IPS DF 6.9 (cell line): Measurements from ENCODE around the gene NDUFS7.

Experiments
- DNase-seq: peaks from one replicate; pipeline ENCODE4 v3.0.0-alpha.2; 2013; ENCODE audit warnings: low read depth, low spot score
- H3K27ac ChIP-seq: one replicate; pipeline ENCODE4 v1.5.1; 2013; ENCODE audit warnings: low read length, control low read depth
- H3K27me3 ChIP-seq: 2 replicates; pipeline ENCODE4 v1.6.1; 2013; ENCODE audit warnings: mild to moderate bottlenecking, low read length; ENCODE audit not compliant: control insufficient read depth, insufficient read depth
- H3K36me3 ChIP-seq: 2 replicates; pipeline ENCODE4 v1.6.1; 2013; ENCODE audit warnings: low read length; ENCODE audit not compliant: control insufficient read depth, insufficient read depth
- H3K4me1 ChIP-seq: 2 replicates; pipeline ENCODE4 v1.6.1; 2013; ENCODE audit warnings: low read length; ENCODE audit not compliant: control insufficient read depth, insufficient read depth
- H3K4me3 ChIP-seq: 2 replicates; pipeline ENCODE4 v1.5.1; 2013; ENCODE audit warnings: mild to moderate bottlenecking, low read length
- H3K9me3 ChIP-seq: 2 replicates; pipeline ENCODE4 v1.6.1; 2013; ENCODE audit warnings: low read length, inconsistent platforms; ENCODE audit not compliant: control insufficient read depth, insufficient read depth
- WGBS: extraction: QIAGEN DNeasy Blood & Tissue Kit; methylation state at CpG from one replicate; pipeline ENCODE4 v1.1.7; 2013; ENCODE audit warnings: mixed read lengths, missing lambda C conversion rate; ENCODE audit not compliant: insufficient read length, insufficient coverage; 5-methylcytosine and 5-hydroxymethylcytosine counted together

Gene NDUFS7

DNA sequence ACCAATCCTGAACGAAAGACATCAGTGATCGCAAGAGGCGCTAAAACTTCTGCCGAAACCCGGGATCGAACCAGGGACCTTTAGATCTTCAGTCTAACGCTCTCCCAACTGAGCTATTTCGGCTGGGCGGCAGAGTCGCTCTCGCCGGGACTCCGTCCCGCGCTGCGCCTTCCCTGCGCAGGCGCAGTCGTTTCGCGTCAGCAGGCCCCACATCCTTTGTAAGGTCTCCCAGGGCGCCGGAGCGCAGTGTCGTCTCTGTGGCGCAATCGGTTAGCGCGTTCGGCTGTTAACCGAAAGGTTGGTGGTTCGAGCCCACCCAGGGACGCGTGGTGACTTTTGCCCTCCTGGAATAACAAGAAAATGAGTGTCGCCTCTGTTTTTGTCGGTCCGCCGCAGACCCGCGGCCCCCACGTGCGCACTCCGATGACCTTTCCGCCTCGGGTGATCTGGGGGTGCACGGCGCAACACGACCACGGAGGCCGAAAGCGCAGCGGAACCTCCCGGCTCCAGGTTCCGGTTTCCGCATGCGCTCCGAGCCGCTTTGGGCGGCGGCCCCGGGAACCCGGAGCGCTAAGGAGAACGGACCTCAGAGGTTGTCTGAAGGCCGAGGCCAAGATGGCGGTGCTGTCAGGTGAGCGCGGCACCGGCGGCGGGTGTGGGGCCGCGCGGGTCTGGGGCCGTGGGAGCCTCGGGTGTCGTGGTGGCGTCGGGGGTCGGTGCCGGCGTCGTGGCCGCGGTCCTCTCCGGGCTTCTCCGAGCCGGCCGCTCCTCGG lies at the start of gene NDUFS7:
NDUFS7 (plus strand) TSS at position 596 of the 773 bp plus-strand sequence; CDS start at position 616, 20 bp downstream.
- no CpG with 5 or more reads among the region's 90 CpGs for WGBS
- Histone ChIP-seq H3K9me3 (no peaks in the 10 kb centered on the region), H3K27ac (no peak within 1 kb of the TSS)

GRCh38 chr19:1336079-1336684 lies 47.5 kb upstream of the NDUFS7 start:
- H3K27me3 ChIP-seq = no peaks in the 10 kb centered on the region
- no peaks in the 10 kb centered on the region for H3K36me3 ChIP-seq
- no peaks in the 10 kb centered on the region for H3K4me1 ChIP-seq
- H3K9me3 ChIP-seq = no peaks in the 10 kb centered on the region
- no peak for DNase-seq
- no peak overlapping the region for H3K4me3 ChIP-seq
- no peak overlapping the region for H3K27ac ChIP-seq
- no CpG with 5 or more reads among the region's 22 CpGs for WGBS

More for the DNA sequence above, at the start of gene NDUFS7:
- Histone ChIP-seq H3K4me3 (peak within 1 kb of the TSS; percentile 82), H3K4me1 (no peaks in the 10 kb centered on the region), H3K36me3 (no peaks in the 10 kb centered on the region; the same call in 1 of the 2 replicates), H3K27me3 (no peaks in the 10 kb centered on the region)
- no peak for DNase-seq

GRCh38 chr19:1340681-1341469 lies 42.8 kb upstream of the NDUFS7 start:
- no peak for DNase-seq
- Histone ChIP-seq H3K27me3 (no peaks in the 10 kb centered on the region), H3K9me3 (no peaks in the 10 kb centered on the region), H3K27ac (no peak overlapping the region), H3K4me3 (no peak overlapping the region), H3K36me3 (no peaks in the 10 kb centered on the region), H3K4me1 (no peaks in the 10 kb centered on the region)
- no CpG with 5 or more reads among the region's 28 CpGs for WGBS

- Histone ChIP-seq H3K27ac (no peak overlapping the region), H3K4me3 (no peak overlapping the region), H3K4me1 (no peaks in the 10 kb centered on the region), H3K36me3 (no peaks in the 10 kb centered on the region), H3K9me3 (no peaks in the 10 kb centered on the region), H3K27me3 (no peaks in the 10 kb centered on the region)
- no CpG with 5 or more reads among the region's 7 CpGs for WGBS
- no peak for DNase-seq
Observed at GRCh38 chr19:1343041-1343440, 40.7 kb upstream of the NDUFS7 start.

DNA sequence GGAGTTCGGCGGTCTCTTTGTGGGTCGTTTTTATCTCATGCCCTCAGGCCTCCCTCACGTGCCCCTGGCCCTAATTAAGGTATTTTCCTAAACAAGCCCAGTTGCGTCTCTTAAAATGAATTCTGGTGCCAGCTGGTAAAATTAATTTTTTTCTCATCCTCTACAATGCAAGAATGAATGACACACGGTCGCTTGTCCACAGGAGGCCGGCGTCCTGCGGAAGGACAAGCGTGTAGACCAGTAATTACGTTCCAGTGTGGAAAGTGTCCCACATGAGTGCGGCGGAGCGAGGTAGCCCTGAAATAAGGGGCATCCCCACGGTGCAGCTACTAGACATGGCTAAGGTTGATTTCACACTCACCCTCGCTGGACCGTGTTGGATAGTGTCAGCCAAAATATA lies 34.5 kb upstream of the NDUFS7 start:
- H3K36me3 ChIP-seq = no peaks in the 10 kb centered on the region
- no CpG with 5 or more reads among the region's 18 CpGs for WGBS
- H3K27me3 ChIP-seq = no peaks in the 10 kb centered on the region
- H3K9me3 ChIP-seq = no peaks in the 10 kb centered on the region
- no peak overlapping the region for H3K4me3 ChIP-seq
- no peaks in the 10 kb centered on the region for H3K4me1 ChIP-seq
- no peak for DNase-seq
- no peak overlapping the region for H3K27ac ChIP-seq

- no peak for DNase-seq
- Histone ChIP-seq H3K36me3 (no peaks in the 10 kb centered on the region), H3K4me3 (no peak overlapping the region), H3K9me3 (no peaks in the 10 kb centered on the region), H3K27ac (no peak overlapping the region), H3K4me1 (no peaks in the 10 kb centered on the region), H3K27me3 (no peaks in the 10 kb centered on the region)
- WGBS = no CpG with 5 or more reads among the region's 5 CpGs
Observed at GRCh38 chr19:1350867-1351266, 32.8 kb upstream of the NDUFS7 start.

- Histone ChIP-seq H3K36me3 (no peaks in the 10 kb centered on the region), H3K4me1 (no peaks in the 10 kb centered on the region), H3K9me3 (no peaks in the 10 kb centered on the region), H3K27me3 (no peaks in the 10 kb centered on the region), H3K4me3 (no peak overlapping the region), H3K27ac (no peak overlapping the region)
- DNase-seq = no peak
- no CpG with 5 or more reads among the region's 21 CpGs for WGBS
Observed at GRCh38 chr19:1351381-1351851, 32.3 kb upstream of the NDUFS7 start.

DNA sequence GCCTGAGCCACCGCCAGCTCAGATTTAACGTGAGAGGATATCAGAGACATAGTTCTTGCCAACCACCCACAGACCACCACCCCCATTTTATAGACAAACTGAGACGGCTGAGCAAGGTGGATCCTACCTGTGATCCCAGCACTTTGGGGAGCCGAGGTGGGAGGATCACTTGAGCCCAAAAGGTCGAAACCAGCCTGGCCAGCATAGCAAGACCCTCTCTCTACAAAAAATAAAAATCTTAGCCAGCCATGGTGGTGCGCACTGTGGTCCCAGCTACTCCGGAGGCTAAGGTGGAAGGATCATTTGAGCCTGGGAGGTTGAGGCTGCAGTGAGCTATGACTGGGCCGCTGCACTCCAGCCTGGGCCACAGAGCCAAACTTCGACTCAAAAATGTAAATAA lies 30.6 kb upstream of the NDUFS7 start:
- Histone ChIP-seq H3K27ac (no peak overlapping the region), H3K9me3 (no peaks in the 10 kb centered on the region), H3K4me1 (no peaks in the 10 kb centered on the region), H3K27me3 (no peaks in the 10 kb centered on the region), H3K4me3 (no peak overlapping the region), H3K36me3 (no peaks in the 10 kb centered on the region)
- no peak for DNase-seq
- no CpG with 5 or more reads among the region's 9 CpGs for WGBS

DNA sequence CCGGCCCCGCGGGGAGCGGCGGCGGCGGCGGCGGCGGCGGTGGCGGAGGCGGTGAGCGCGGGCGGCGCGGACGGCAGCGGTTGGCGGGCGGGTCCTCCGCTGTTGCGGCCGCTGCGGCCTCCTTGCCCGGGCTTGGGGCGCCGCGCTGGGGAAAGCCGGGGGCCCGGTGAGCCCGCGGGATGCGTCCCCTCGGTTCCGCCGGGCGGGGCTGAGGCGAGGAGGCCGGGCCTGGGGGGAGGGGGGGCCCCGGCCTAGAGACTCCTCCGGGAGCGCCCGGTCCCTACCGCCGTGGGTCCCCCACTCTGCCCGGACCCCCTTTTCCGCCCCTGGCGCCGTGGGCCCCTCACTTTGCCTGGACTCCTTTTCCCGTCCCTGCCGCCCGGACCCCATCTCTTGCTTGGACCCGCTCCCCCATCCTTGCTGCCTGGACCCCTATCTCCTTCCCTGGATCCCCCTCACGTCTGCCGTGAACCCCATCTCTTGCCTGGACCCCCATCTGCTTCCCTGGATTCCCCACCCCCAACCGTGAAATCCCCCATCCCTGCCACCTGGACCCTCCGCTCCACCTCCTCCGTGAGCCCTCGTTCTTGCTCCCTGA lies 28.6 kb upstream of the NDUFS7 start:
- Histone ChIP-seq H3K36me3 (peaks cover 5% of the 10 kb centered on the region), H3K4me1 (no peaks in the 10 kb centered on the region), H3K27ac (no peak overlapping the region), H3K27me3 (no peaks in the 10 kb centered on the region), H3K4me3 (peak overlapping the region; percentile 92), H3K9me3 (no peaks in the 10 kb centered on the region)
- no CpG with 5 or more reads among the region's 61 CpGs for WGBS
- DNase-seq = no peak
